Suprapubic skin (tissue), 4 donors: ENCODE results near the gene STK17A. TPM values are rescaled to one million over a fixed set of nuclear protein-coding genes. Genes with fewer than 3 reads are reported as not detected.

ENCODE experiments used
- DNase-seq, 2 donors: peaks; one replicate each; pipeline ENCODE4 v3.0.0-alpha.2; 2019; ENCODE audit warnings: low spot score in 2 of 2
- H3K27ac ChIP-seq: fragments of 200-600 bp; sonication (generic); one replicate; pipeline ENCODE4 v1.5.1; 2019
- H3K27me3 ChIP-seq: fragments of 200-600 bp; sonication (generic); one replicate; pipeline ENCODE4 v1.5.1; 2019
- H3K36me3 ChIP-seq: fragments of 200-600 bp; sonication (generic); one replicate; pipeline ENCODE4 v1.5.1; 2019
- H3K4me1 ChIP-seq: fragments of 200-600 bp; sonication (generic); one replicate; pipeline ENCODE4 v1.5.1; 2019
- H3K4me3 ChIP-seq: fragments of 200-600 bp; sonication (generic); one replicate; pipeline ENCODE4 v1.5.1; 2019; ENCODE audit warnings: mild to moderate bottlenecking
- H3K9me3 ChIP-seq: fragments of 200-600 bp; sonication (generic); one replicate; pipeline ENCODE4 v1.5.1; 2019
- CTCF ChIP-seq, 2 donors: fragments of 200-600 bp in 1 of 2; fragments of 450-650 bp in 1 of 2; sonication (generic) in 1 of 2; IDR thresholded peaks; one replicate each; pipeline ENCODE4 v1.5.1; 2016 to 2019; ENCODE audit warnings: antibody characterized with exemption in 2 of 2, mild to moderate bottlenecking in 1 of 2, moderate library complexity in 1 of 2
- EP300 ChIP-seq: sonication (generic); formaldehyde crosslinking; IDR thresholded peaks from one replicate; pipeline ENCODE4 v1.6.1; 2017; ENCODE audit warnings: antibody characterized with exemption
- POLR2A ChIP-seq, 2 donors: fragments of 450-650 bp; IDR thresholded peaks; one replicate each; pipeline ENCODE4 v1.6.1; 2017; ENCODE audit warnings: antibody characterized with exemption in 2 of 2, mild to moderate bottlenecking in 2 of 2, moderate library complexity in 2 of 2
- POLR2AphosphoS5 ChIP-seq, 3 donors: sonication (generic); formaldehyde crosslinking; IDR thresholded peaks; one replicate each; pipeline ENCODE4 v1.6.1; 2017; ENCODE audit warnings: antibody characterized with exemption in 3 of 3
- WGBS: methylation state at CpG from one replicate; pipeline ENCODE4 v1.1.5; 2018; 5-methylcytosine and 5-hydroxymethylcytosine counted together
- total RNA-seq, 4 donors: library from RNA; depleted of rRNA; stranded (reverse); fragments of >200 nt; gene quantifications; one replicate each; pipeline ENCODE4 v1.1.0, GENCODE V29; 2016

STK17A gene
- total RNA-seq, 4 donors from 2014 or later = 14.2 to 18.3 (median 15.9) TPM

GRCh38 chr7:43586251-43586900 is 3.5 kb downstream of the STK17A start:
- Histone ChIP-seq H3K27ac (no peak overlapping the region), H3K9me3 (no peaks in the 10 kb centered on the region), H3K27me3 (peaks cover 3% of the 10 kb centered on the region), H3K4me3 (no peak overlapping the region), H3K4me1 (peaks cover 32% of the 10 kb centered on the region), H3K36me3 (no peaks in the 10 kb centered on the region)
- 43% methylated on average over 4 of the region's 4 CpGs for WGBS
- no peak for DNase-seq
- TF ChIP-seq POLR2A (IDR thresholded peaks at IDR 0.05) (no peak), EP300 (no peak), CTCF (IDR thresholded peaks at IDR 0.05) (no peak), POLR2AphosphoS5 (IDR thresholded peaks at IDR 0.05) (no peak)

GRCh38 chr7:43588477-43589132 is 5.7 kb downstream of the STK17A start:
- Histone ChIP-seq H3K4me3 (no peak overlapping the region), H3K27me3 (no peaks in the 10 kb centered on the region), H3K9me3 (no peaks in the 10 kb centered on the region), H3K27ac (no peak overlapping the region), H3K4me1 (peaks cover 38% of the 10 kb centered on the region), H3K36me3 (no peaks in the 10 kb centered on the region)
- no peak for DNase-seq
- no peak for TF ChIP-seq EP300
- TF ChIP-seq POLR2AphosphoS5 (IDR thresholded peaks at IDR 0.05) = no peak
- no peak for TF ChIP-seq POLR2A (IDR thresholded peaks at IDR 0.05)
- TF ChIP-seq CTCF (IDR thresholded peaks at IDR 0.05) = no peak
- 93% methylated on average over 5 of the region's 5 CpGs for WGBS

GRCh38 chr7:43589133-43589478 is 6.2 kb downstream of the STK17A start:
- no peaks in the 10 kb centered on the region for H3K27me3 ChIP-seq
- TF ChIP-seq POLR2A (IDR thresholded peaks at IDR 0.05) (no peak), EP300 (no peak), POLR2AphosphoS5 (IDR thresholded peaks at IDR 0.05) (no peak), CTCF (IDR thresholded peaks at IDR 0.05) (no peak)
- H3K27ac ChIP-seq = no peak overlapping the region
- H3K4me3 ChIP-seq = no peak overlapping the region
- DNase-seq = no peak
- no peaks in the 10 kb centered on the region for H3K9me3 ChIP-seq
- no peaks in the 10 kb centered on the region for H3K36me3 ChIP-seq
- peaks cover 35% of the 10 kb centered on the region for H3K4me1 ChIP-seq

- H3K4me3 ChIP-seq = no peak overlapping the region
- no peaks in the 10 kb centered on the region for H3K36me3 ChIP-seq
- H3K9me3 ChIP-seq = no peaks in the 10 kb centered on the region
- TF ChIP-seq POLR2AphosphoS5 (IDR thresholded peaks at IDR 0.05) (no peak), CTCF (IDR thresholded peaks at IDR 0.05) (no peak), POLR2A (IDR thresholded peaks at IDR 0.05) (no peak), EP300 (no peak)
- H3K4me1 ChIP-seq = peaks cover 28% of the 10 kb centered on the region
- DNase-seq = no peak
- WGBS = 91% methylated on average over 3 of the region's 3 CpGs
- no peak overlapping the region for H3K27ac ChIP-seq
- H3K27me3 ChIP-seq = no peaks in the 10 kb centered on the region
These were observed 6.8 kb downstream of the STK17A start for GRCh38 chr7:43589728-43590127.

- Histone ChIP-seq H3K27me3 (no peaks in the 10 kb centered on the region), H3K27ac (no peak overlapping the region), H3K4me1 (peaks cover 16% of the 10 kb centered on the region), H3K36me3 (no peaks in the 10 kb centered on the region), H3K9me3 (no peaks in the 10 kb centered on the region), H3K4me3 (no peak overlapping the region)
- WGBS = 73% methylated on average over 2 of the region's 2 CpGs
- DNase-seq = no peak
- no peak for TF ChIP-seq CTCF (IDR thresholded peaks at IDR 0.05)
- no peak for TF ChIP-seq POLR2AphosphoS5 (IDR thresholded peaks at IDR 0.05)
- no peak for TF ChIP-seq POLR2A (IDR thresholded peaks at IDR 0.05)
- TF ChIP-seq EP300 = no peak
These were observed 8.1 kb downstream of the STK17A start for GRCh38 chr7:43590862-43591557.
